ENCODE measurements around the gene CEP164.

CEP164 gene

GRCh38 chr11:117412176-117412575, 84.5 kb downstream of the CEP164 start:
- Histone ChIP-seq H3F3A (ENCODE audit: control insufficient read depth, insufficient read depth) (no peaks in the 10 kb centered on the region), H3K36me3 (ENCODE audit: control insufficient read depth, low read length) (peaks cover 15% of the 10 kb centered on the region; the same call in 1 of the 2 replicates), H3K4me2 (ENCODE audit: low read length) (no peak overlapping the region), H3K27ac (ENCODE audit: low read depth, low read length) (no peak overlapping the region), H3K9me3 (ENCODE audit: control insufficient read depth, insufficient read depth, low read length) (no peaks in the 10 kb centered on the region), H3K27me3 (ENCODE audit: control insufficient read depth, low read length) (peaks cover 11% of the 10 kb centered on the region; the same call in 1 of the 2 replicates), H4K20me1 (ENCODE audit: control insufficient read depth, insufficient read depth, low read depth, low read length) (no peaks in the 10 kb centered on the region), H3K79me2 (ENCODE audit: control insufficient read depth, low read length) (no peaks in the 10 kb centered on the region), H3K4me1 (ENCODE audit: control insufficient read depth, low read length) (no peaks in the 10 kb centered on the region), H3K9me2 (replicated peaks; ENCODE audit: control insufficient read depth, low read length) (no peaks in the 10 kb centered on the region), H3K4me3 (ENCODE audit: low read length) (no peak overlapping the region)
- TF ChIP-seq, protein P1, sequence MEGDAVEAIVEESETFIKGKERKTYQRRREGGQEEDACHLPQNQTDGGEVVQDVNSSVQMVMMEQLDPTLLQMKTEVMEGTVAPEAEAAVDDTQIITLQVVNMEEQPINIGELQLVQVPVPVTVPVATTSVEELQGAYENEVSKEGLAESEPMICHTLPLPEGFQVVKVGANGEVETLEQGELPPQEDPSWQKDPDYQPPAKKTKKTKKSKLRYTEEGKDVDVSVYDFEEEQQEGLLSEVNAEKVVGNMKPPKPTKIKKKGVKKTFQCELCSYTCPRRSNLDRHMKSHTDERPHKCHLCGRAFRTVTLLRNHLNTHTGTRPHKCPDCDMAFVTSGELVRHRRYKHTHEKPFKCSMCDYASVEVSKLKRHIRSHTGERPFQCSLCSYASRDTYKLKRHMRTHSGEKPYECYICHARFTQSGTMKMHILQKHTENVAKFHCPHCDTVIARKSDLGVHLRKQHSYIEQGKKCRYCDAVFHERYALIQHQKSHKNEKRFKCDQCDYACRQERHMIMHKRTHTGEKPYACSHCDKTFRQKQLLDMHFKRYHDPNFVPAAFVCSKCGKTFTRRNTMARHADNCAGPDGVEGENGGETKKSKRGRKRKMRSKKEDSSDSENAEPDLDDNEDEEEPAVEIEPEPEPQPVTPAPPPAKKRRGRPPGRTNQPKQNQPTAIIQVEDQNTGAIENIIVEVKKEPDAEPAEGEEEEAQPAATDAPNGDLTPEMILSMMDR (IDR thresholded peaks at IDR 0.05; ENCODE audit: low read depth, low read length, poor library complexity, severe bottlenecking), result no peak
- no peak for TF ChIP-seq EZH2phosphoT487 (IDR thresholded peaks at IDR 0.05; ENCODE audit: borderline replicate concordance, low read length)

DNA sequence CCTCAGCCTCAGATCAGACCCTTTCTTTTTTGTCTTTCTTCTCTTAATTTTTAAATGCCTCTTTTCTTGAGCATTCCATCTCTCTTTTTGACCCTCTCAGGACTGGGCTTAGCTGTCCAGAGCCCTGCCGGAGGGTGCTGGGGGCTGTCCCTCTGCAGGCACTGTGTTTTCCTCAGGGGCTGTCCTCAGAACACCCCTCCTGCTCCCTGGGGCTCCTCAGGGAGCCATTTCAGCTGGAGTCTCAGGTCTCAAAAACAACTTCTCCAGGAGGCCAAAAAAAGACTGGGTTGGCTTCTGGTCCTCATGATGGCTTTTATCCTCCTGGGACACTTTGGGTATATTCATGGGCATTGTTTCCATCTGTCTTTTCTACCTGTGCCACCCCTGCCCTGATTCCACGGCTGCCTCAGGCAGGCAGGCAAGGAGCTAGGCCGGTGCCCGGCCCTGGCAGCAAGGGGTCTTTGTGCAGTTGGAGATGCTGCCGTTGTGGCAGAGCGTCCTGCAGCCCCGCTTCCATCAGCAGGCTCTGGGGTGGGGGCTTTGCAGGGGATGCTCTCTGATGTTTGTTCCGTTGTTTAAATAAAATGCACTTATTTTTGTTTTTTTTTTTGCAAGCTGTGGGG, 85.1 kb downstream of the CEP164 start:
- Histone ChIP-seq H3K9me2 (replicated peaks; ENCODE audit: control insufficient read depth, low read length) (no peaks in the 10 kb centered on the region), H3K4me1 (ENCODE audit: control insufficient read depth, low read length) (no peaks in the 10 kb centered on the region), H3K4me3 (ENCODE audit: low read length) (no peak overlapping the region), H3K4me2 (ENCODE audit: low read length) (no peak overlapping the region), H3K79me2 (ENCODE audit: control insufficient read depth, low read length) (no peaks in the 10 kb centered on the region), H4K20me1 (ENCODE audit: control insufficient read depth, insufficient read depth, low read depth, low read length) (no peaks in the 10 kb centered on the region), H3K9me3 (ENCODE audit: control insufficient read depth, insufficient read depth, low read length) (no peaks in the 10 kb centered on the region), H3K27ac (ENCODE audit: low read depth, low read length) (no peak overlapping the region), H3F3A (ENCODE audit: control insufficient read depth, insufficient read depth) (no peaks in the 10 kb centered on the region), H3K36me3 (ENCODE audit: control insufficient read depth, low read length) (peaks cover 13% of the 10 kb centered on the region; the same call in 1 of the 2 replicates), H3K27me3 (ENCODE audit: control insufficient read depth, low read length) (peaks cover 15% of the 10 kb centered on the region; the same call in 1 of the 2 replicates)
- TF ChIP-seq, protein P1 (IDR thresholded peaks at IDR 0.05; ENCODE audit: low read depth, low read length, poor library complexity, severe bottlenecking), result no peak
- TF ChIP-seq EZH2phosphoT487 (IDR thresholded peaks at IDR 0.05; ENCODE audit: borderline replicate concordance, low read length), result no peak

DNA sequence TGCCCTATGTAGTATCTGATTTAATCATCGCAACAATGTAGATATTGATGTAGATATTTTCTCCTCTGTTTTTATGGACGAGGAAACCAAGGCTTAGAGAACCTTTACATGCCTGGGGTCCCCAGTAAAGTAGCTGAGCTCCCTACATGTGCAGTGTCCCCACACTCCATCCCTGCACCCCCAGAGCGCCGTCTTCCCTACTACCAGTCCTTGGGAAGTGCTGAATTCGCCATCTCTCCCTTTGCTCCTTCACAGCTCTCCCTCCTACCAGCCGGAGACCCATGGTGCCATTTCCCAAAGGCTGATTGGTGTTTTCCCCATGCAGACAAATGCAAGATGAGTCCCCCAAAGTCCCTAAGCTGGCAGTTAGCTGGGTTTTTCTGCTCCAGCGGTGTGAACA, 86.0 kb downstream of the CEP164 start:
- H3K9me2 ChIP-seq (replicated peaks; ENCODE audit: control insufficient read depth, low read length), result no peaks in the 10 kb centered on the region
- H3K4me3 ChIP-seq (ENCODE audit: low read length), result no peak overlapping the region
- TF ChIP-seq, protein P1 (IDR thresholded peaks at IDR 0.05; ENCODE audit: low read depth, low read length, poor library complexity, severe bottlenecking), result no peak
- no peak for TF ChIP-seq EZH2phosphoT487 (IDR thresholded peaks at IDR 0.05; ENCODE audit: borderline replicate concordance, low read length)
- no peaks in the 10 kb centered on the region for H4K20me1 ChIP-seq (ENCODE audit: control insufficient read depth, insufficient read depth, low read depth, low read length)
- H3K27ac ChIP-seq (ENCODE audit: low read depth, low read length), result no peak overlapping the region
- no peaks in the 10 kb centered on the region for H3F3A ChIP-seq (ENCODE audit: control insufficient read depth, insufficient read depth)
- peaks cover 16% of the 10 kb centered on the region; the same call in 1 of the 2 replicates for H3K27me3 ChIP-seq (ENCODE audit: control insufficient read depth, low read length)
- H3K4me1 ChIP-seq (ENCODE audit: control insufficient read depth, low read length), result no peaks in the 10 kb centered on the region
- H3K36me3 ChIP-seq (ENCODE audit: control insufficient read depth, low read length), result peaks cover 7% of the 10 kb centered on the region; the same call in 1 of the 2 replicates
- H3K9me3 ChIP-seq (ENCODE audit: control insufficient read depth, insufficient read depth, low read length), result no peaks in the 10 kb centered on the region
- H3K79me2 ChIP-seq (ENCODE audit: control insufficient read depth, low read length), result no peaks in the 10 kb centered on the region
- no peak overlapping the region for H3K4me2 ChIP-seq (ENCODE audit: low read length)
